HPDE6-E6E7 (cell line): ENCODE results near the gene LITAF.
A peak's percentile ranks its signal among the peaks of the same experiment; 100 is the strongest.

Experiments used
- DNase-seq: peaks from one replicate; pipeline ENCODE4 v3.0.0; 2011; ENCODE audit warnings: missing footprints; ENCODE audit errors: extremely low spot score

The LITAF gene

DNA sequence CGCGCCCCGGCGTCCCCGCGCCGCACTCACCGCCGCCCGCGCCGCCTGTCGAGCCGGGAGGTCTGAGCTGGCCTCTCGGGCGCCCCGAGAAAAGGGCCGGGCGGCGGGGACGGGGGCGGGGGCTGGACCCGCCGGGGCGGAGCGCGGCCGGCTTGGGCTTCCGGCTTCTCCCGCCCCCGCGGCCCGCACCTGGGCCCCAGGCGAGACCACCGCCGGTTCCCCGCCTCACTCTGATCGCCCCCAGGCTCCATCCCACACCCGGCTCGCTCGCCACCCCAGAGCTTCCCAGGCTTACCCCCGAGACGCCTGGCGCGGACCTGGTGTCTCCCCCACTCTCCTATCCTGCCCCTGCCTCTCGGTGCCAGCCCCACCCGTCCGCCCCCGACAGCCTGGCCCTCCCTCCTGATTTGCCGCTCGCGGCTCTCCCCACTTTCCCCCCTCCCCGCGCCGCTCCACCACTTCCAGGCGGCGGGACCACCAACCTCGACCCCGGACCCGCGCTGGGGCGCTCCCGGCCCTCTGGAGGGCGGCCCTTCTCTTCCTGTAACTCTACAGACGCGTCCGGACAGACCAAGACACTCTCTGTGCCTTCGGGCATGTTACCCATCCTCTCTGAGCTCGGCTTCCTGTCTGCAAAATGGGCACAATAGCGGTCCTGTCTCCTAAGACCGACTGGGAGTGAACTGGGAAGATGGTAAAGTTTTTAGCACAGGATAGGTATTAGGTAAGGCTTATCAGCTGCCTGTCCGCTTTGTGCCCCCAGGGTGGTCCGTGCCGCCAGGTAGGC is at the start of gene LITAF:
TSS of gene LITAF (minus strand) at position 64 of the 787 bp plus-strand sequence. CDS start 30,189 bp downstream, outside the sequence.
- peak; percentile 72 for DNase-seq

DNA sequence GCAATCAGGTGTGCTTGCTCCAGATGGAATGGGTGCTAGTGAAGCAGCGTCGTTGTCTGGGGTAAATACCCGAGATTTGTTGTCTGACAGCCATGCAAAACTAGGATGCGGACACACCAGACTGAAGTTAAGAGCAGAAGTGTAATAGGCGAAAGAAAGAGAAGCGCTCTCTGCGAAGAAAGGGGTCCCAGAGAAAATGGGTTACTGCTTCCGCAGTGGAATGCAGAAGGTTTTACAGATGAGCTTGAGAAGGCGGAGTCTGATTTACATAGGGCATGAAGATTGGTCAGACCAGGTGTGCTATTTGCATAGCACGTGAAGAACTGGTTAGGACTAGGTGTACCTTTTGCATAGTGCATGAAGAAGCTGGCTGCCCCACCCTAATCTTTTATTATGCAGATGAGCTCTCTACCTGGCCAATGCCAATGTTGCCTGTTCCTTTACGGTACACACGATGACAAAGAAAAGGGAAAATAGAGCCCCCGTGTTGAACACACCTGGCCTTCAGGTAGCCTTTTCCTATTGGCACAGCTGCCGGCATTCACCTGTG is 49.5 kb upstream of the LITAF start:
- peak; percentile 31 for DNase-seq

DNA sequence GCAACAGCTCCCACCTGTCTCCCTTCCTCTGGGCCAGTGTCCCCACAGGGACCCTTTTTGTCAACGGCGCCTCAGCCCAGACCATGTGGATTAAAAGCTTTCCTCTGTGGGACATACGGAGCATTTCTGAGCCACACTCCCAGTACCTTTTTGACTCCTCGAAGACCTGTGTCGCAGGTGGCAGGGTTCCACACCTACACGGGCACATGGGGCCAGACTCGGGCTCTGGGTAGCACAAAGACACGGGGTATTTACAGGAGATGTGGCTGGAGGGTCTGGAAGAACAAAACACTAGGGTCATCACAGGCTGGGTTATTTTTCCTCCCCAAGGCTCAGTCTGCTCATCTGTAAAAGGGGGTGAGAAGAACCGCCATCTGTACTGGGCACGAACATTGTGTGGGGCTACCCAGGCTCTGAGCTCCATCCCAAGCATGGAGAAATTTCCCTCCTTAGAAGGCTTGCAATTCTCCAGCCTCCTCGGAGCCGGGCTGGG is 49.0 kb upstream of the LITAF start:
- no peak for DNase-seq

DNA sequence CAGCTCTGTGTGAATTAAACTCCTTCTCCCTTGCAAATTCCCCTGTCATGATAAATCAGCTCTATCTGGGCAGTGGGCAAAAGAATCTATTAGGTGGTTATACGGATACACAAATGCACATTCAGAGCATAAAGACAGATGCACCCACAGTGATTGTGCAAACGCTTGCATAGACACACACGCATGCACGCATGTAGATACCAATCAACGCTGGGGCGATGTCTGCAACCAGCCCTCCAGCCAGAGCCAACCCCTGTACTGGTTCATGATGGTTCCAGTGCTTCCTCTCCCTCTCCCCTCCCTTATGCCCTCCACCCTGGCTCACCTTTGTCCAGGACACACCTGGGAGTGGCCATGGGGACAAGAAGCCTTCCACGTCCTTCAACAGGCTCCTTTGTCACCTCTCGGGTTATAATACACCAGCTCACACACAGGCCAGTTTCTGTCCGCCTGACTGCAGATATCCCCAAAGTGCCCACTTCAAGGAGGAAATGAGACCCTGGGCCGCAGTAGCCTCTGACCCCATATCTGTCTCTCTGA is 48.5 kb upstream of the LITAF start:
- no peak for DNase-seq

DNA sequence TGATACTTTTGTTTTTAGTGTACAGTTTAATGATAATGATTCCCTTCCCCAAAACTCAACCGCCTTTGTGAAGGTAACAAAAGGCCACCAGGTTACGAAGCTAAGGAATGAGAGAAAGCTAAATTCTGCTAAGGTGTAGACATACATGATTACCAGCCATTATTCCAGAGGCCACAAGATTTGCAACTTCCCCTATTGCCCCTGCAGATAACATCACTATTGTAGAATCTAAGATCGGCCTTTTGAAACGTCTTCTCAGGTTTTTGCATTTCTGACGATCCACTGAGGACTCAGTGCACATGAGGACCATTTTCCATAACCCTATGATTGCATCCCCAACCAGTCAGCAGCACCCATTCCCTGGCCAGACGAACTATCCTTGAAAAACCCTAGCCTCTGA is 47.6 kb upstream of the LITAF start:
- DNase-seq: no peak

DNA sequence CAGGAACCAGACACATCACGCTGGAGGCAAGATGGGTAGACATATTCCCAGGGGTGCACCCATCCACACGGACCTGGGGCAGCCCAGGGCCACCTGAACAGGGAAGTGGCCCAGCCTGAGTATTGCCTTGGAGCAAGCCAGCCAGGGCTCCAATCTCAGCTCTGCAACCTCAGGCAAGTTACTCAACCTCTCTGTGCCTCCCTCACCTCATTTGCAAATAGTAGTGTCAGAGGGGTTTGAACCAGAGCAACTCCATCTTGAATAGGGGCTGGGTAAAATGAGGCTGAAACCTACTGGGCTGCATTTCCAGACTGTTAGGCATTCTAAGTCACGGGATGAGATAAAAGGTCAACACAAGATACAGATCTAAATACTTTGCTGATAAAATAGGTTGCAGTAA is 46.4 kb upstream of the LITAF start:
- no peak for DNase-seq

DNA sequence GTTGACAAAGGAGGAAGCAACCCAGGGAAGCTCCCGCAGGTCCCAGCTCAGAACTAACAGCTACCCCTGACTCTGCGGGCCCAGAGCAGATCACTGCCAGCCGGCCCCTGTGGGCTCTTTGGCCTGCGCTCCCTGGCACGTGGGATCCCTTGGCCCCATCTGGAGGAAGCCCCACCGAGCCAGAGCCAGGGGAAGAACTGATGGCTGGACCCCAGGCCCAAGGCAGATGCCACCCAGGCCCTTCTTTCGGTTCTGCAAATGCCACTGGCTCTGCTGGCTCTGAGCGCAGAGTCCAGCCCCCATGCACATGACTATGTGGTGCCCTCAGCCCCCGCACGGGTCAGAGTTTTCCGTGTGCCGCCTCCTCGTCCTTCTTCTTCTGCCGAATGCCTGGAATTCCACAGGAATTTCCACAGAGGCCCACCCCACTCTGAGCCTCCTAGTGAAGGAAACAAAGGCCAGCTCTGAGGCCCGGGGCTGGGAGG is 45.8 kb upstream of the LITAF start:
- DNase-seq: no peak

DNA sequence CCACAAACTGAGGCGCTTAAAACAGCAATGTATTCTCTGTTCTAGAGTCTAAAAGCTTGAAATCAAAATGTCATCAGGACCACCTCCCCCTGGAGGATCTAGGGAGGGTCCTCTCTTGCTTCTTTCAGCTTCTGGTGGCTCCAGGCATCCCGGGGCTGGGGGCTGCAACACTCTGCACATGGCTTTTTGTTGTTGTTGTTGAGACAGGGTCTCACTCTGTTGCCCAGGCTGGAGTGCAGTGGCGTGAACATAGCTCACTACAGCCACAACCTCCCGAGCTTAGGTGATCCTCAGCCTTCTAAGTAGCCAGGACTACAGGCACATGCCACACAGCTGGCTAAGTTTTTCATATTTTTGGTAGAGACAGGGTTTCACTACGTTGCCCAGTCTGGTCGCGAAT is 44.5 kb upstream of the LITAF start:
- no peak for DNase-seq

DNA sequence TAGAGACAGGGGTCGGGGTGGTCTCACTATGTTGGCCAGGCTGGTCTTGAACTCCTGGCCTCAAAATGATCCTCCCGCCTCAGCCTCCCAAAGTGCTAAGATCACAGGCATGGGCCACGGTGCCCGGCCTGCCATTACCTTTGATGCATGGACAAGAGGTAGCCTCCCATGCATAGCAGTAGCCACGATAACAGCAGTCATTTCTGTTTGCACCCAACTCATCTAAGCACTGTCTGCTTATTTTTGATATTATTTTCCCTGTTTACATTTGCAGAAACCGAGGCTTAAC is 44.0 kb upstream of the LITAF start:
- no peak for DNase-seq

DNA sequence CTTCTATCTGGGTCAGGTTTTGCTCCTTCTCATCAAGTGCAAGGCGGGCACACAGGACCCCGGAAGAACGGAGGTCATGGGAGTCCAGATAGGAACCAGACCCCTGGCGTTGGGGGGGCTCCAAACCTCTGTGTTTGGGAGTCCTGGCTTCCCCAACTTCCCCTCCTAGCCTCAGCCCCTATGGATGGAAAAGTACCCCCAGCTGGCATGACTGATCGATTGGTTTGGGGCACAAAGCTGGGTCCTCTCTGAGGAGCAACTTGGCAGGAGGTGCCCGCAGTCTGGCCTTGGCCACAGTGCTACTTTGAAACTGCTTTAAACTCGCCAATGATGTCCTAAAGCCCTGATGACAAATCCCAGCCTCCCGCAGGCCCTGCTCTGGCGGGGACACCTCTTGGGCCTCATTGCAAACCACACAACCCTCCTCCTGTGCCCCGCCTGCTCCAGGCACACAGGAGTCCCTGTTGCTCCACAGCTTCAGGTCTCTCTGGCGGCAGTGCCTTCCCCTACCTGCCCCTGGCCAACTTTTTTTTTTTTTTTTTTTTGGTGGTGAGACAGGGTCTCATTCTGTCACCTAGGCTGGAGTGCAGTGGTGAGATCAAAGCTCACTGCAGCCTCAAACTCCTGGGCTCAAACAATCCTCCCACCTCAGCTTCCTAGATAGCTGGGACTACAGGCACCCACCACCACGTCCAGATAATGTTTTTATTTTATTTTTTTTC is 43.5 kb upstream of the LITAF start:
- DNase-seq: no peak

DNA sequence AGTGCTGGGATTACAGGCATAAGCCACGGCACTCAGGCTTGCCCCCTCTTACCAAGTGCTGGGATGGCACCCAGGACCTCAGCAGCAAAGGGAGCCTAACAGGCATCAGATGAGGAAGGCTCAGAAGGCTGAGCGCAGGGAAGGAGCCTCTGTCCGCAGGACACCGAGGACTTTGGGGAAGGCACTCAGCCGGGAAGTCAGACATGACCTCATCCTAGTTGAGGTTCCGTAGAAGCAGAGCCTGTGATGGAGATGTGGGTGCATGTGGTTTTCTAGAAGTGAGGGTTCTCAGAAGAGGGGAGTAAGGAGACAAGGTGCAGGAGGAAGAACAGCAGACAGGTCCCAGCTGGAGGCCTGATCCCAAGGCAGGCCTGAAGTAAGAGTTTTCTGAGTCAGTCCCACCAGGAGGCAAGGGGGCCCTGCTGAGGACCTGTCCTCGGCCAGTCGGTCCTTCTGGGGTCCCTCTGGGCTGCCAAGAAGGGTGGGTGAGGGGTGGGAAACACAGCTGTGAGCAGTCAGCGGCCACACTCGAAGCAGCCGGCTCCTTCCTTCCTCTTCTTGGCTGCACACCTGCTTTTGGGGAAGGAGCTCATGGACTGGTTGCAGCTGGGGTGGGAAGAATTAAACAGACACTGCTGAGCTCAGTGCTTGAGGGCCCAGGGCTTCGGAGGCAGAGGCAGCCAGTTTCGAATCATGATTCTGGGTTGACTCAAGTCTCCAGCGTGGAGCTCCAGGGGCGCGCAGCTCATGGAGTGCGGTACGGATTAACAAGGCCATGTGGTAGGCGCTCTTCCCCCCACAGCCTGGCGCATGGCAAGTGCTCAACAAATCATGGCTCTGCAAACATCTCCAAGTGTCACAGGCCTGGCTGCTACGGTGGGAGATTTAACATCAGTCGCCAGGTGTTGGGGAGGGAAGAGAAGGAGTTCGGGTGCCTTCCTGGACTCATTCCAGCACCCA is 42.6 kb upstream of the LITAF start:
- DNase-seq: no peak

DNA sequence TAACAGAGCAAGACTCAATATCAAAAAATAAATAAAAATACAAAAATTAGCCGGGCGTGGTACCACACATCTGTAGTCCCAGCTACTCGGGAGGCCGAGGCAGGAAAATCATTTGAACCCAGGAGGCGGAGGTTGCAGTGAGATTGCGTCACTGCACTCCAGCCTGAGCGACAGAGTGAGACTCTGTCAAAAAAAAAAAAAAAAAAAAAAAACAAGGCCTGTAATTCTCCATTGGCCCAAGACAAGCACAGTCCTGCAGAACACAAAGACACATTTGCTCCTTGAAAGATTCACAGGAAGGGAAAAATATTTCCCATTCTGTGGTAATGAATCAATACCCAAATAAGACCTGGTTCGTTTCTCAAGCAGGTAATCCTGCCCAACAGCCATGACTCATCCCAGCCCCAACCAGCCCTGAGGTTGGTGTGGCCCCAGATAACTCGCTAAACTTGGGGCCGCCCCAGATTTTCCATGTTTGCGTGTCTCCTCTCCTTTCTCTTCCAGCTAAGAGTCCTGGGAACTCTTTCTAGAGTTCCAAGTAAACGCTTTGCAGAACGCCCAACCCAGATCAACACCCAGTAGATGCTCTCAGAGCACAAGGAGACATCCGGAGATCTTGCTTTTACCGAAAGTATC is 41.2 kb upstream of the LITAF start:
- peak; percentile 97 for DNase-seq

DNA sequence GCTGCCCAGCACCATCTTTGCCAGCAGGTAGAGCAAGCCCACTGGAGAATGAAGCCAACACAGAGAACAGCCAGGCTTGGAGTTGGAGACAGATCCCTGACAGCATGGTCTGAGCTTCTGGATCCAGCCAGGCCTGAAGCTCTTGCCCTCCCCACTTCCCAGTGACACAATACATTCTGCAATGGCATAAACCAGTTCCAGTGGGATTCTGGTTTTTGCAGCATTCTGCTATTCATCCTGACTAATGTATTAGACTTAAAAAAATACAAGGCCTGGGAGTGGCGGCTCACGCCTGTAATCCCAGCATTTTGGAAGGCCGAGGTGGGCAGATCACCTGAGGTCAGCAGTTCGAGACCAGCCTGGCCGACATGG is 40.6 kb upstream of the LITAF start:
- no peak for DNase-seq

DNA sequence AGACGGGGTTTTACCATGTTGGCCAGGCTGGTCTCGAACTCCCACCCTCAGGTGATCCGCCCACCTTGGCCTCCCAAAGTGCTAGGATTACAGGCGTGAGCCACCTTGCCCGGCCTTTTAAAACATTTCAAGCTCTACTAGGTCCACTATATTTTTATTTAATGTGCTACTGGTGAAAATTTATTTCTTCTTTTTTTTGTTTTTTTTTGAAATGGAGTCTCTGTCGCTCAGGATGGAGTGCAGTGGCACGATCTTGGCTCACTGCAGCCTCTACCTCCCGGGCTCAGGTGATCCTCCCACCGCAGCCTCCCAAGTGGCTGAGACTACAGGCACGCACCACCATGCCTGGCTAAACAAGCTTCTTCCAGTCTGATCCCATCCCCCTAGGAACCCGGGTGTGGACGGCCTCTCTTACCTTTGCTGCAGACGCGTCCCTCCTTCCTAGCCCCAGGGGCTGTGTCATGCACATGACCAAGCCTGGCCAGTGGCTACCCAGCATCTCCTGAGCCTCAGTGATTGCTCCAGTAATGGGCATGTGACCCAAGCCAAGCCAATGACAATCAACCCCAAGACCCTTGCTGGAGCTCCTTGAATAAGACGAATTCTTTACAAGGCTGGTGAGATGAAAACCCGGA is 40.1 kb upstream of the LITAF start:
- no peak for DNase-seq

DNA sequence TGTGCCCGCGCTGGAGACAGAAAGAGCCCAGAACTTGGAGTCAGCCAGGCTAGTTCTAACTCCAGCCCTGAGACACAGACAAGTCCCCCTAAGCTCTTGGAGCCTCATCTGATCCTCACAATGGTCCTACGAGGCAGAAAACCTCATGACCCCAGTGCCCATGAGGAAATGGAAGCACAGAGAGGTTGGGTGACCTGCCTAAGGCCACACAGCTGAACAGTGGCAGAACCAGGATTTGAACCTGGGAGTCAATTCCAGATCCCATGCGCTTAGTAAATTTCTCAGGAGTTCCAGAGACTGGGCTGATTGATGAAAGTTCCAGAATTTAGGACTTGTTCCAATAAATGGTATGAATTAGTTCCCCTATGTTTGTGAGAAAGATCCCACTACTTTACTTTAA is 39.0 kb upstream of the LITAF start:
- no peak for DNase-seq

DNA sequence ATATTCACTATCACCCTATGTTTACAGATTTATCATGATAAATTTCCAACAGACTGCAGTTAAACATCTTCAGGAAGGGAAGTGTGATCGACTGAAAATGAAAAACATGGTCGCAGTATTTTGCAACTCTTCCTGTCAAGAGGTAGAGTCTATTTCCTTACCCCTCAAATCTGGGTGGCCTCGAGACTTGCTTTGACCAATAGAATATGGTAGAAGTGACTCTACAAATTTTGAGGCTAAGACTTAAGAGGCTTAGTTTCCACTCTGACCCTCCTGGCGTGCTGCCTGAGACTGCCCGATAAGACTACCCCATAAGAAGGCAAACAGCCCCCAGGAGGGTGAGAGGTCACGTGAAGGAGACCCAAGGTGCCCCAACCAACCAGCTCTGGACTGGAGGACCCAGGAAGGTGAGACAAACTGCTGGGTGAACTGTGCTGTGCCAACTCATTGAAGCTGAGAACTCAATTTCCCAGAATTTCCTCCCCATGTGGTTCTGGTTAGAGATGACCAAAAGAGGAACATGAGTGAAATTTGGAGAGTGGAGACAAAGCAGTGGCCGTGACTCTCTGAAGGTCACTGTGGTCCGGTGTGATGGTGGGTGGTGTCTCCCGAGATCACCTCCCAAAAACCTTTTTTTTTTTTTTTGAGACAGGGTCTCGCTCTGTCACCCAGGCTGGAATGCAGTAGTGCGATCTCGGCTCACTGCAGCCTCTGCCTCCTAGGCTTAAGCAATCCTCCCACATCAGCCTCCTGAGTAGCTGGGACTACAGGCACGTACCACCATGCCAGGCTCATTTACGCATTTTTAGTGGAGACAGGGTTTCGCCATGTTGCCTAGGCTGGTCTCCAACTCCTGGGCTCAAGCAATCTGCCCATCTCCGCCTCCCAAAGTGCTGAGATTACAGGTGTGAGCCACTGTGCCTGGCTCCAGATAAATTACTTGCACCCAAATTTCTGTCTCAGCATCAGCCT is 38.2 kb upstream of the LITAF start:
- DNase-seq: no peak

DNA sequence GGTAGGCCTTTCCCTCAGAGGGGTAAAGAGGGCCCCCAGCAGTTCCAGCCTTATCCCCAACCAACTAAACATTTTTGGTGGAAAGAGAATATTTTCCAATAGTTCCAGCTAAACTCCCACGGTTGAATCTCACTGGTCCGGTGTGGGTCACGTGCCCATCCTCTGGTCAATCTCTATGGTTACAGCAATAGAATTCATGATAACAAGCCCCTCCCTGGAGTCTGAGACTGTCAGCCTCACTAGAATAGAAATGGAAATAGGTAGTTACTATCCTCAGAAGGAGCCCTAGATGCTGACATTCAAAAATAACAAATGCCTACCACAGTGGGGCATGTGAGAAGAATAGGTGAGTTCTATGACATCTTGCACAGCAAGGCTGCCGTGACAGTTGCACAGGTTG is 37.5 kb upstream of the LITAF start:
- no peak for DNase-seq

DNA sequence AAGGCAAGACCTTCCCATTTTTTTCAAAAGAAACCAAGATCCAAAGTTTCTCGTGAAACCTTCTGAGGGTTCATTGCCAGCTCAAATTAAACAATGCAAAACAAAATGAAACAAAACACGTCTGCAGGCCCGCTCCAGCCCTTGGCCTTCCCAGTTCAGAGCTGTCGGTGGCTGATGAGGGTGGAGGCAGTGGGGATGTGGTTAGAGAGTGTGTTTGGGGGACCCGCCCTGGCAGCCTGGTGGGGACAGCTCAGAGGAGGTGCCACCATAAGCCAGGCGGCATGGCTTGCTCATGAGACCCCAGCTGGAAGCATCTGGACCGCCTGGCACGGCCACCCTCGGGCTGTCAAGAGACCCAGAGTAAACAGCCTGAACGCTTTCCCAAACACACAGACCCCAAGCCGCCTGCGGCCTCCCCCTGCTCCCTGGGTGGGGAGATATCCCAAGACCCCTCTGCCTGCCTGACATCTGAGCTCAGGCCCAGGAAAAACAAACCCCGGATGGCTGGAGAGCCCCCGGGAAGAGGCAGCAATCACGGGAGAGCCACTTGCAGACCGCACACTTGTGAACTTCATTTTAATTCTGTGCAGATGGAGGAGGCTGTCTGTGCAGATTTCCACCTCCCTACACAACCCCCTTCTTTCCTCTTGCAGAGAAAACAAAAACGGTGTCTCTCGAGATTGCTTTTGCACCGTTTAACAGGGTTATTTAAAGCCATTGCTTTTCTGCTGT is 35.4 kb upstream of the LITAF start:
- no peak for DNase-seq

DNA sequence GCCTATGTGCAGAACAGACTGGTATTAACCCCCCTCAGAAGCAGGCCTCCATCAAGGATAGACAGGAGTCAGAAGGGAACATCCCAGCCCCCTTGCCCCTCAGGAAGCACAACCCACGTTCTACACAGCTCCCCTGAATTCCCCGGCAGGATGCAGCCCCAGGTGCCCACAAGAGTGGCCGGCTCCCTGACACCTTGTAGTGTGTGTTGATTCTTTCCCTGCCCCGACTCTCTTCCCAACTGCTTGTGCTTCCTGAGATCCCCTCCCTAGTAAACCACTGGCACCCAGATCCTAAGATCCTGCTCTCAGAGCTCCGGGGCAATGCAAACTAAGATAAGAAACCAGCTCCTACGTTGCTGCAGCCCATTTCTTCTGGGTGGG is 34.8 kb upstream of the LITAF start:
- no peak for DNase-seq
